IgD-negative memory B cell (primary cell): Measurements from ENCODE around the gene CYP1B1. TPM values are rescaled to one million over a fixed set of nuclear protein-coding genes. Genes with fewer than 3 reads are reported as not detected.
"Not testable (repeated sequence)": the region's sequence is repeated elsewhere in the genome, so short reads cannot be mapped to it uniquely, and the experiment has no call there.

ENCODE experiments used
- H3K27ac Mint-ChIP-seq, 3 donors: one replicate each; pipeline ENCODE4 v1.8.0; 2020 to 2022; ENCODE audit warnings: mild to moderate bottlenecking in 3 of 3, mixed read lengths in 3 of 3, moderate library complexity in 1 of 3
- H3K27me3 Mint-ChIP-seq: one replicate; pipeline ENCODE4 v1.8.0; 2021; ENCODE audit warnings: mixed read lengths
- H3K36me3 Mint-ChIP-seq: one replicate; pipeline ENCODE4 v1.8.0; 2020; ENCODE audit warnings: mild to moderate bottlenecking, mixed read lengths
- H3K4me1 Mint-ChIP-seq, 3 donors: one replicate each; pipeline ENCODE4 v1.8.0; 2020 to 2022; ENCODE audit warnings: mixed read lengths in 3 of 3, mild to moderate bottlenecking in 1 of 3
- H3K4me3 Mint-ChIP-seq, 4 donors: one replicate each; pipeline ENCODE4 v1.8.0; 2020 to 2022; ENCODE audit warnings: mild to moderate bottlenecking in 4 of 4, mixed read lengths in 4 of 4, moderate library complexity in 3 of 4
- H3K9me3 Mint-ChIP-seq, 3 donors: one replicate each; pipeline ENCODE4 v1.8.0; 2020 to 2021; ENCODE audit warnings: mixed read lengths in 3 of 3, mild to moderate bottlenecking in 1 of 3
- polyA plus RNA-seq: library from polyadenylated mRNA; unstranded; fragments of 300-500 nt; fragmentation: Illumina TruSeq; gene quantifications from one replicate; pipeline ENCODE4 v1.2.3, GENCODE V29; 2021

The CYP1B1 gene
- polyA plus RNA-seq, 1 donor from 2014 or later, result 0.20 TPM

DNA sequence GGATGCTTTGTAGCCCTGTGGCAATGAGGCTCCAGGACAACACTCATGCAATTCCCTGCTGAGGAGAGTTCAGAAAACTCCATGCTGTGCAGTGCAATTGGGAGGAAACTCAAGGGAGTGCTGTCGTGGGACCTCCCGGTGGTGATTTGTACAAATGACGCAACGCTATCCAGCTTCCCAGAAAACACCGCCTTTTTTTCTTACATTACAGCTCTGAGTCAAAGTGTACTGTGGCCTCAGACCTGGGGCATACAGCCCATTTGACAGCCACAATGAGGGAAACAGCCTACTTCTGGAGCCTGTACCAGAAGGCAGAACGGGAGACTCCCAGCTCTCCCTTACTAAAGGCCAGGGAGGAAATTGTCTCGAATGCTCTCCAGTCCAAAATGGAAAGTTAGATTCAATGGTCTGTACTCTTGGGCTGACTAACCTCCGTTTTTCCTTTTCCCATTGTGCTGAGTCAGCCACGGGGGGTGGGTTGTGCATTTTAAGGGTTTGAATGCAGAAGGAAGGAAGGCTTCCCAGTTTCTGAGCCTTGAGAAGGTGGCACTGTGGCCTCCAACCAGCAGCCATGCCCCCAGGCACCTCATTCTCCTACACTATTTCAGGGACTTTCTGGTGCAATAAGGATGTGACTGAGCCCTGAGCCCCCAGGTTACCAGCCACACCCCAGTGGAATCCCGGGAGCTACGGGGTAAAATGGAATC, 16.4 kb upstream of the CYP1B1 start:
- Mint-ChIP-seq H3K4me1 (peaks cover 0 to 1% (median 0%) of the 10 kb centered on the region in 3 donors), H3K27ac (no peak overlapping the region), H3K36me3 (no peaks in the 10 kb centered on the region), H3K27me3 (peaks cover 30% of the 10 kb centered on the region), H3K4me3 (no peak overlapping the region), H3K9me3 (no peaks in the 10 kb centered on the region)

DNA sequence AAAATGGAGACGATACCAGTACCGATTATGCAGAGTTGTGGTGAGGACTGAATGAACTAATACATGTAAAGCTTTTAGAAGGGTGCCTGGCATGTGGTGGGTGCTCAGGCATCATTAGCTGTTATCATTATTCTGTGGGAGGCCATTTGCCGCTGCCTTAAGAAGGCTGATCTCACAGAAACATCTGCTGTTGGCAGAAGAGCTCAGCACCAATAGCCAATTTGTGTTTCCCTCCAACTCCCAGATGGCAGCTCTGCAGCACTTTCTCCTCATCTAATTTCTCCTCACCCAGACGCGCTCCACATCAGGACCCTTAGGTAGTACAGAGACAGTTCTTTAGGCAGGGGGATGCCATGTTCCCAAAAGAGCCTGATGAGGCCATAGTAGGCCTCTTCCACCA, 15.8 kb upstream of the CYP1B1 start:
- Mint-ChIP-seq H3K27me3 (peaks cover 26% of the 10 kb centered on the region), H3K4me1 (peaks cover 0 to 1% (median 0%) of the 10 kb centered on the region in 3 donors), H3K9me3 (no peaks in the 10 kb centered on the region)

DNA sequence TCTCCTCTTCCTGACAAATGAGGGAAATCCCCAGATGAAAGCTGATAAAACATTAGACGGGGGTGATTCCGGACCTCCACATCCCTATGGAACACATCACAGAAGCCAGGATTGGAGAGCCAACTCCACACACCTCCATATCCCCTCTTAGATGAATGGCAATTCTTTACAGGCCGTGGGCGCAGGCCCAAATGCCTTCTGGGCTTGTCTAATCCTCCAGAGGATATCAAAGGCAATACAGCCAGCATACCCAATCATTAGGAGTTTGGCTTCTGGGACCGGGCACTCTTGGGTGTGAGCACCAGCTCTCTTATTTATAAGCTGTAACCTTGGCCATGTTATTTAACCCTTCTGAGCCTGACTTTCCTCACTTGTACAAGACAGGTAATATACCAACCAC, 15.0 kb upstream of the CYP1B1 start:
- H3K4me1 Mint-ChIP-seq, result peaks cover 0 to 3% (median 0%) of the 10 kb centered on the region in 3 donors

More for the DNA sequence above, 15.8 kb upstream of the CYP1B1 start:
- Mint-ChIP-seq H3K36me3 (no peaks in the 10 kb centered on the region), H3K4me3 (no peak overlapping the region), H3K27ac (no peak overlapping the region)

DNA sequence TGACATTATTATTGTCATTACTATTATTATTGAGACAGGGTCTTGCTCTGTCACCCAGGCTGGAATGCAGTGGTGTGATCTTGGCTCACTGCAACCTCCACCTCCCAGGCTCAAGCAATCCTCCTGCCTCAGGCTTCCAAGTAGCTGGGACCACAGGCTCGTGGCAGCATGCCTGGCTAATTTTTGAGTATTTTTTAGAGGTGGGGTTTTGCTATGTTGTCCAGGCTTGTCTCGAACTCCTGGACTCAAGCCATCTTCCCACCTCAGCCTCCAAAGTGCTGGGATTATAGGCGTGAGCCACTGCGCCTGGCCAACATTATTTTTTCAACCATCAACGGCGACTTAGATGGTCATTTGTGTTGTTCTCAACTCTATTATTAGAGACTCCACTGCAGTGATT, 14.3 kb upstream of the CYP1B1 start:
- H3K9me3 Mint-ChIP-seq, H3K4me1 Mint-ChIP-seq, H3K36me3 Mint-ChIP-seq, H3K27ac Mint-ChIP-seq, H3K4me3 Mint-ChIP-seq: not testable (repeated sequence)
- H3K27me3 Mint-ChIP-seq, result peaks cover 21% of the 10 kb centered on the region

More for the DNA sequence above, 15.0 kb upstream of the CYP1B1 start:
- Mint-ChIP-seq H3K27ac (no peak overlapping the region), H3K4me3 (no peak overlapping the region), H3K9me3 (no peaks in the 10 kb centered on the region), H3K36me3 (no peaks in the 10 kb centered on the region), H3K27me3 (peaks cover 23% of the 10 kb centered on the region)

DNA sequence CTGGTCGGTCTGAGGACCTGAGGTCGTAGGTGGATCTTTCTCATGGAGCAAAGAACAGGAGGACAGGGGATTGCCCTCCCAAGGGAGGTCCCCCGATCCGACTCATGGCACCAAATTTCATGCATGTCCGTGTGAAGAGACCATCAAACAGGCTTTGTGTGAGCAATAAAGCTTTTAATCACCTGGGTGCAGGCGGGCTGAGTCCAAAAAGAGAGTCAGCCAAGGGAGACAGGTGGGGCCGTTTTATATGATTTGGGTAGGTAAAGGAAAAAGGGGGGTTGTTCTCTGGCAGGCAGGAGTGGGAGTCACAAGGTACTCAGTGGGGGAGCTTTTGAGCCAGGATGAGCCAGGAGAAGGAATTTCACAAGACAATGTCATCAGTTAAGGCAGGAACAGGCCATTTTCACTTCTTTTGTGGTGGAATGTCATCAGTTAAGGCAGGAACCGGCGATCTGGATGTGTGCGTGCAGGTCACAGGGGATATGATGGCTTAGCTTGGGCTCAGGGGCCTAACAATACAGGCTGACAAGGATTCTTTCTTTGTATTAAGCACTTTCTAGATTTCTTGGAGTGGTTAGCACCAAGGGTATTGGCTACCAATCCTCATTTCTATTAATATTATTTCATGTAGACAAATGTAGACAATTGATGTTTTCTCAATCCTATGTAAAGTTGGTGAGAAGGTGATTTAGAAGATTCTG, 10.2 kb upstream of the CYP1B1 start:
- not testable (repeated sequence) for H3K9me3 Mint-ChIP-seq, H3K36me3 Mint-ChIP-seq, H3K27ac Mint-ChIP-seq, H3K4me3 Mint-ChIP-seq, H3K4me1 Mint-ChIP-seq
- peaks cover 28% of the 10 kb centered on the region for H3K27me3 Mint-ChIP-seq

DNA sequence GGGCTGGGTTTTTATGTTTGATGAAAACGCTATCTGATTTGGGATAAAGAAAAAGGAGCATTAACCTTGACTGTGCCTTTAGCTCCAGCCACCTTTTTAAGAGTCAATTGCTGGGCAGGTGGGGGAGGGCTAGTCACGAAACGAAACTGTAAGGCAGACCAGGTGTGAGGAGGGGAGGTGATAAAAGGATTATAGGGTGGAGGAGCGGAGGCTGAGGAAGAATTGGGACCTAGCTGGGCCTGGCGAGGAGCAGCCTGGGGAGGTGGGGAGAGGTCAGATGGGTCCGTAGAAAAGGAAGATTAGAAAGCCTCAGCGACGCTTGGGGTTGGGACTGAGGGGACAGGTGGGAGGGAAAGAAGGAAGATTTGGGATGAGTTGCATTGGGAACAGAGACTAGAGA, 8.6 kb upstream of the CYP1B1 start:
- H3K9me3 Mint-ChIP-seq, H3K4me3 Mint-ChIP-seq, H3K4me1 Mint-ChIP-seq, H3K27ac Mint-ChIP-seq, H3K36me3 Mint-ChIP-seq: not testable (repeated sequence)
- H3K27me3 Mint-ChIP-seq, result peaks cover 34% of the 10 kb centered on the region

DNA sequence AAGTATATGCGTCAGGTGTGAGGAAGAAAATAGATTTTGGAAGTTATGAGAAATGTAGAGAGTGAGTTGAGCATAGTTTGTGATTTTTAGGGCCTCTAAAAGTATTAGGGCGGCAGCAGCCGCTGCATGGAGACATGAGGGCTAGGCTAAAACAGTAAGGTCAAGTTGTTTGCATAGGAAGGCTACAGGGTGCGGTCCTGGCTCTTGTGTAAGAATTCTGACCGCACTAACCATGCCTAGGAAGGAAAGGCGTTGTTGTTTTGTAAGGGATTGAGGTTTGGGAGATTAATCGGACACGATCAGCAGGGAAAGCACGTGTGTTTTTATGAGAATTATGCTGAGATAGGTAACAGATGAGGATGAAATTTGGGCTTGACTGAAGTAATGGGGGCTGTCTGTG, 6.8 kb upstream of the CYP1B1 start:
- Mint-ChIP-seq H3K4me3 (peak overlapping the region in 1 of 4 donors; percentile 69), H3K27me3 (peaks cover 51% of the 10 kb centered on the region)
- not testable (repeated sequence) for H3K9me3 Mint-ChIP-seq, H3K27ac Mint-ChIP-seq, H3K4me1 Mint-ChIP-seq, H3K36me3 Mint-ChIP-seq

DNA sequence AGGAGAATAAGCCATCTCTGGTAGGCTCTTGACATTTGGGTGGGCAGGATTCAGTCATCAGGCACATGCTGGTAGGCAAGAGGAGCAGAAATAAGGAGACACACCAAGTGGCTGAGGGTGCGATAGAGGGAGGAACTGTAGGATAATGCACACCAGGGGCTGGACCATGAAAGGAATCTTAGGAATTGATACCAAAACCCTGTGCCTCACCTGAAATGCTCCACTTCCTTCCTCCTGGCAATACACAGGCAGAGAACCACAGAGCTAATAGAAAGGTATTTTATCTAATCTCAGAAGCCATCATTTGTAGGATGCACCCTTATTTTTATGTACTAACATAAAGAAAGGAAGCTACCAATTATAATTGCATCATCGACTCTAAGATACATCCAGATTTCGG, 4.4 kb upstream of the CYP1B1 start:
- Mint-ChIP-seq H3K4me1 (peaks cover 1 to 10% (median 6%) of the 10 kb centered on the region in 3 donors), H3K27ac (no peak overlapping the region), H3K27me3 (peaks cover 58% of the 10 kb centered on the region), H3K36me3 (peaks cover 3% of the 10 kb centered on the region), H3K4me3 (no peak overlapping the region), H3K9me3 (peaks cover 0 to 2% (median 0%) of the 10 kb centered on the region in 3 donors)

DNA sequence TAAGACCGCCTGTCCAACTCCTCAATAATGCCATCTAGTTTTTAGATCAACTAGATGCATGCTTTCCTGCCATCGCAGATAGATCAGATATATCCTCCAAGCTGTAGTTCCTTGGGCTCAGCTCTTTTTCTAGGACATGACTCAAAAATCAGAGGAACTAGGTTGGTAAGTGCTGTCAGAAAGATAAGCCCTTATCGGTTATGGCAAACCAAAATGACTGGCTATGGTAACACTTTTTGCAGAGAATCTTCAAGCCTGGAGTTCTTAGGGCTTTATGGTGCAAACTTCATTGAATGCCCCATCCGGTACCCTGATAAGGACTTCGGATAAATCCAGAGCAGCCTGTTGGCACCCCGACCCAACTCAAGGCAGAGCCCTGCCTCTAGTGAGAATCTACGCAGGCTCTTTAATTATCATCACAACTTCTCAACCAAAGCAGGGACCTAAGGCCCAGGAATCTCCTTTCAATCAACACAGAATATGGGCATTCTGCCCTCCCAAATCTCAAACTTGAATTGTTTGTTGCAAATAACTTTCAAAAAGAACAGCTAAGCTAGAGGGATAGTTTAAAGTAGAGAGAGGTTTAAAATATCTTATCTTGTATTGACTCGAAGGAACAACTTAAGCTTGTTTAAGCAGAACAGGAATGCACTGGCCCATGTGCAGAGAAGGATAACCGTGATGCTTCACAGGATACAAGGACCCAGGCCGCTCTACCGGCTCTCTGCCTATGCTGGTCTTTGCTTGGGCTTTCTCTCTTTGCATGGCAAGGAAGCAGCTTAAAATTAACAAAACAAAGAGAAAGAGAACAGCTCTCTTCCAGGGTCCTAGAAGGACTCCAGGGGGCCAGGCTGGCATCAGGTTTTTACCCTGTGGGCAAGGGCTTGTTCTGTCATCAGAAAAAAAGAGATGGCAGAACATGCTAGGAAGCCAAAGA, 3.4 kb upstream of the CYP1B1 start:
- Mint-ChIP-seq H3K4me3 (no peak overlapping the region), H3K36me3 (peaks cover 3% of the 10 kb centered on the region), H3K9me3 (peaks cover 0 to 2% (median 0%) of the 10 kb centered on the region in 3 donors), H3K27ac (no peak overlapping the region), H3K27me3 (peaks cover 55% of the 10 kb centered on the region), H3K4me1 (peaks cover 1 to 10% (median 6%) of the 10 kb centered on the region in 3 donors)

DNA sequence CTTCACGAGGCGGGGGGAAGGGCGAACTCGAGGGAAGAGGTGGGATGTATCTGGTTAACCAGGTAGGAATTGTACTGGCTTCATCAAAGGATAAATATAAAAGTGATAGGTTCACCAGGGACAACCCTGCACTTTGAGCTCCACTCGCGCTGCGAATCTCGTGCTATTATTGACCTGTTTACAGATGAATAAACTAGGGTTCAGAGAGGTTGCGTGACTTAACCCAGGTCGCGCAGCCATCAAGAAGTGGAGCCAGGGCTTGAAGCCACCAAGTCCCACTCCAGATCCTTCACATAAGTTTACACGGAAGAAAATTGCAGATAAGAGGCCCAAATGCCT, 1.4 kb upstream of the CYP1B1 start:
- Mint-ChIP-seq H3K4me1 (peaks cover 4 to 15% (median 11%) of the 10 kb centered on the region in 3 donors), H3K4me3 (peak overlapping the region; percentile 46 to 80 (median 62)), H3K36me3 (peaks cover 2% of the 10 kb centered on the region), H3K9me3 (no peaks in the 10 kb centered on the region), H3K27ac (no peak overlapping the region), H3K27me3 (peaks cover 65% of the 10 kb centered on the region)

DNA sequence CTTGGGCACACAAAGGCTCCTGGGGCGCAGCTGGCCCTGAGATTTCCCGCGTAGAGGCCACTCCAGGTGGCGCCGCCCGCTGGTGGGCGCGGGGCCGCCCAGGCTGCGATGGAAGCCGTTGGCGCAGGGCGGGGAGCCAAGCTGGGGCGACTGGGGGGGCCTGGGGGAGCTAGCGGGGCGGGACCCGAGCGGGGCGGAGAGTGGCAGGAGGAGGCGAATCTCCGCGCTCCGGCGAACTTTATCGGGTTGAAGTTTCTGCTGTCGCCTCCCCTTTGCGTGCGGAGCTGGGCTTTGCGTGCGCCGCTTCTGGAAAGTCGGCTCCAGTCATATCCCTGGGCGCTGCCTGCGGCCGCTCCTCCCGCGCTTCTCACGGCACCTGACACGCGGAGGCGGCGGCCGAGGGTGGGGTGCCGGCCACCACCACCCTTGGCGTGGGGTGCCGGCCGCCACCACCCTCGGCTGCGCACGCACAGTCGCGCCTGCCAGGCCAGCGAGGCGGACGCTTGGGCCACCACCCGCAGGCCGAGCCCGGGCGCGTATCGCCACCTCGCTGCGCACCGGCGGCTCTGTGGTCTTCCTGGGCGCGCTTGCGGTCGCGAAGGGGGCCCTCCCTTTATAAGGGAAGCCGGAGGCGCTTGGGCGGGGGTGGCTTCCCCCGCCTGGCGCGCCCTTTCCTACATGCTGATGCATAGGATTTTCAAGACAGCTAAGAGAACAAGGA, 919 bp upstream of the CYP1B1 start:
- peak overlapping the region; percentile 66 to 92 (median 76) for H3K4me3 Mint-ChIP-seq

DNA sequence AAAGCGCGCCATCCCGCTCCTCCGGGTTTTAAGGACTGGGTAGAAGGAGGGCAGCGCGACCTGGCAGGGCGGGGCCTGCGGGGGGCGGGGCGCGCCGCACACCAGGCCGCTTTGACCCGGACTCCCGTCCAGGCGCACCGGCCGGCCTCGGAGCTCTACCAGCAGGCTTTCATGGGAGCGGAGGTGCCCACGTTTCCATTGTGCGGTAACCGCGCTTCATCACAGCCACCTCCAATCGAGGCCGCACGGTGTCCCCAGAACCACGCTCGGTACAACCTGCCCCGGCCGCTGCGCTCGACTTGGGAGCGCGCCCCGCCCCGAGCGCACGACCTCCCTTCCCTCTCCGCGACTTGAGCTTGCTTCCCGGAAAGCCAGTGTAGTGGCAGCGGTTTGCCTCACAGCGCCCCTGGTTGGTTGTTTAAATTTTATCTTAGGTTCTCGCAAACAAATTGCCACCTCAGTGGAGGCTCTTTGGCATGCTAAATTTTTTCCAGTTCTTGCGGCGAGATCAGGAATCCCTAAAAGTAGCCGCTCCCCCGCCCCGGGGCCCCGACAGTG, 280 bp upstream of the CYP1B1 start:
- Mint-ChIP-seq H3K27ac (peak overlapping the region in 1 of 3 donors; percentile 57), H3K27me3 (peaks cover 64% of the 10 kb centered on the region), H3K9me3 (no peaks in the 10 kb centered on the region), H3K4me3 (peak overlapping the region; percentile 55 to 92 (median 76)), H3K4me1 (peaks cover 4 to 15% (median 11%) of the 10 kb centered on the region in 3 donors), H3K36me3 (peaks cover 2% of the 10 kb centered on the region)

More for the DNA sequence above, 919 bp upstream of the CYP1B1 start:
- Mint-ChIP-seq H3K27me3 (peaks cover 65% of the 10 kb centered on the region), H3K27ac (peak overlapping the region in 1 of 3 donors; percentile 57), H3K4me1 (peaks cover 4 to 15% (median 11%) of the 10 kb centered on the region in 3 donors), H3K36me3 (peaks cover 2% of the 10 kb centered on the region), H3K9me3 (no peaks in the 10 kb centered on the region)

DNA sequence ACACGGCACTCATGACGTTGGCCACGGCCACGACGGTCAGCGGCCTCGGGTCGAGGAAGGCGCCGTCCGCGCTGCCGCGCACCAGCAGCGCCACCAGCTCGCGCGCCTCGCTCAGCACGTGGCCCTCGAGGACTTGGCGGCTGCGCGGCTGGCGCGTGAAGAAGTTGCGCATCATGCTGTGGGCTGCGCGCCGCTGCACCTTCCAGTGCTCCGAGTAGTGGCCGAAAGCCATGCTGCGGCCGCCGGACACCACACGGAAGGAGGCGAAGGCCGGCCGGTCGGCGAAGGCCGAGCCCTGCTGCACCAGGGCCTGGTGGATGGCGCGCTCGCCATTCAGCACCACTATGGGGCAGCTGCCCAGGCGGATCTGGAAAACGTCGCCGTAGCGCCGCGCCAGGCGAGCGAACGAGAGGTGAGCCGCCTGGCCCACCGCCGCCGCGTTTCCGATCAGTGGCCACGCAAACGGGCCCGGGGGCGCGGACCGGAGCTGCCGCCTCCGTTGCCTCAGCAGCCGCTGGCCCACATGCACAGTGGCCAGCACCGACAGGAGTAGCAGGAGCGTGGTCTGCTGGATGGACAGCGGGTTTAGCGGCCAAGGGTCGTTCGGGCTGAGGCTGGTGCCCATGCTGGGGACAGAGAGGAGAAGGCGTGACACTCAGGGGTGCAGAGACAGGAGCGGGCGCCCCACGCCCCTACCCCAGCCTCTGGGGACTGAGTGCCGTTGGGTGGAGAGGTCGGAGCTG, 1.0 kb downstream of the CYP1B1 start:
- peak overlapping the region in 3 of 4 donors; percentile 30 to 52 (median 32) for H3K4me3 Mint-ChIP-seq
- H3K9me3 Mint-ChIP-seq, result no peaks in the 10 kb centered on the region
- peaks cover 2% of the 10 kb centered on the region for H3K36me3 Mint-ChIP-seq
- no peak overlapping the region for H3K27ac Mint-ChIP-seq
- H3K4me1 Mint-ChIP-seq, result peaks cover 4 to 15% (median 11%) of the 10 kb centered on the region in 3 donors
- H3K27me3 Mint-ChIP-seq, result peaks cover 59% of the 10 kb centered on the region
